HG03064 (cell line): ENCODE results near the gene GHR.
"Not testable (repeated sequence)": the region's sequence is repeated elsewhere in the genome, so short reads cannot be mapped to it uniquely, and the experiment has no call there.

Experiments
- ATAC-seq: cut with Tn5 transposase; IDR thresholded peaks from one replicate; pipeline ENCODE4 v1.9.1; 2021; ENCODE audit warnings: low read depth; ENCODE audit not compliant: unreplicated experiment

GHR gene

GRCh38 chr5:42677156-42677842 is 254.1 kb downstream of the GHR start:
- ATAC-seq: no peak

GRCh38 chr5:42680046-42680445 is 256.8 kb downstream of the GHR start:
- no peak for ATAC-seq

GRCh38 chr5:42685078-42685477 is 261.8 kb downstream of the GHR start:
- ATAC-seq: not testable (repeated sequence)

GRCh38 chr5:42689391-42689790 is 266.2 kb downstream of the GHR start:
- no peak for ATAC-seq

- no peak for ATAC-seq
These were observed 268.2 kb downstream of the GHR start for GRCh38 chr5:42691413-42691937.

GRCh38 chr5:42701351-42702059 is 278.3 kb downstream of the GHR start:
- ATAC-seq: no peak

GRCh38 chr5:42703238-42703637 is 280.0 kb downstream of the GHR start:
- no peak for ATAC-seq

GRCh38 chr5:42715785-42716184 is 292.5 kb downstream of the GHR start:
- ATAC-seq: no peak

- ATAC-seq: peak; percentile 81
These were observed 295.4 kb downstream of the GHR start for GRCh38 chr5:42718591-42718990.

- ATAC-seq: peak; percentile 20
These were observed 295.8 kb downstream of the GHR start for GRCh38 chr5:42719034-42719433.

GRCh38 chr5:42720251-42720650 is 297.0 kb downstream of the GHR start:
- no peak for ATAC-seq

- no peak for ATAC-seq
These were observed 298.2 kb downstream of the GHR start for GRCh38 chr5:42721484-42721883.

- ATAC-seq: not testable (repeated sequence)
These were observed 311.4 kb downstream of the GHR start for GRCh38 chr5:42734531-42735058.

- ATAC-seq: no peak
These were observed 317.7 kb downstream of the GHR start for GRCh38 chr5:42740920-42741319.

- no peak for ATAC-seq
These were observed 322.2 kb downstream of the GHR start for GRCh38 chr5:42745426-42745825.

GRCh38 chr5:42745856-42746255 is 322.6 kb downstream of the GHR start:
- ATAC-seq: no peak

GRCh38 chr5:42749020-42749419 is 325.8 kb downstream of the GHR start:
- no peak for ATAC-seq

GRCh38 chr5:42750507-42750906 is 327.3 kb downstream of the GHR start:
- no peak for ATAC-seq

- ATAC-seq: no peak
These were observed 327.8 kb downstream of the GHR start for GRCh38 chr5:42751044-42751443.

- no peak for ATAC-seq
These were observed 329.9 kb downstream of the GHR start for GRCh38 chr5:42753099-42753498.
